HCT116 (cell line): ENCODE data around the gene TJP3. TPM values are rescaled to one million over a fixed set of nuclear protein-coding genes. Genes with fewer than 3 reads are reported as not detected.

Experiments used
- ATAC-seq: fragments of 200-7000 bp; cut with Tn5 transposase; 2 replicates; pipeline ENCODE4 v1.9.1; 2020; ENCODE audit warnings: mild to moderate bottlenecking, moderate library complexity
- BruUV-seq: library from RNA; stranded (reverse); fragments of 400-500 nt; replicated peaks from 2 replicates; lab custom pipeline; 2021; lab: Mats Ljungman, UMichigan
- CTCF ChIA-PET: fragments of 300-600 bp; sonication (Branson Sonifier 250); formaldehyde crosslinking; loops from one replicate; lab custom pipeline; 2021; ENCODE audit warnings: antibody characterized with exemption; lab: Charles Lee
- POLR2A ChIA-PET: fragments of 300-600, 350-600 bp; sonication (Branson Sonifier 250); formaldehyde crosslinking; loops from one replicate; lab custom pipeline; 2021; ENCODE audit warnings: antibody characterized with exemption; lab: Charles Lee
- RAD21 ChIA-PET, 2 experiments: fragments of 300-600 bp; sonication (Branson Sonifier 250); formaldehyde crosslinking; loops; one replicate each; lab custom pipeline; 2023; ENCODE audit warnings: low total read pairs in 2 of 2; ENCODE audit not compliant: uncharacterized antibody in 2 of 2, unreplicated experiment in 2 of 2, low non-redundant PET in 1 of 2; lab: Charles Lee
- DNase-seq: peaks from one replicate; pipeline ENCODE4 v3.0.0-alpha.2; 2010; ENCODE audit warnings: low read depth, low spot score
- H2AFZ ChIP-seq: fragments of 200-600 bp; shearing (Covaris generic), sonication (generic); 2 replicates; pipeline ENCODE4 v1.6.1; 2017; ENCODE audit warnings: low read depth, mixed run types, mixed read lengths, antibody characterized with exemption, low read length; ENCODE audit not compliant: poor library complexity, severe bottlenecking
- H3K27ac ChIP-seq: 2 replicates; pipeline ENCODE4 v1.5.1; 2012; ENCODE audit warnings: low read depth, low read length
- H3K27me3 ChIP-seq: fragments of 200-600 bp; sonication (generic); 2 replicates; pipeline ENCODE4 v1.6.1; 2016; ENCODE audit warnings: mixed run types, low read length, mixed read lengths; ENCODE audit not compliant: insufficient read depth
- H3K36me3 ChIP-seq, 2 experiments: fragments of 200-500 bp in 1 of 2; fragments of 200-600 bp in 1 of 2; sonication (Bioruptor generic) in 1 of 2; sonication (generic) in 1 of 2; 2 replicates each; pipeline versions ENCODE4 v1.5.1 to v1.6.1; 2014 to 2016; ENCODE audit warnings: low read length in 2 of 2, inconsistent platforms in 1 of 2, mixed read lengths in 1 of 2, mixed run types in 1 of 2; ENCODE audit not compliant: insufficient read depth in 2 of 2, control insufficient read depth in 1 of 2
- H3K4me1 ChIP-seq, 2 experiments: fragments of 200-600 bp in 1 of 2; sonication (generic) in 1 of 2; 2 replicates each; pipeline versions ENCODE4 v1.5.1 to v1.6.1; 2012 to 2017; ENCODE audit warnings: low read length in 2 of 2, inconsistent platforms in 1 of 2, mild to moderate bottlenecking in 1 of 2, mixed read lengths in 1 of 2, mixed run types in 1 of 2, moderate library complexity in 1 of 2; ENCODE audit not compliant: insufficient read depth in 2 of 2, control insufficient read depth in 1 of 2
- H3K4me2 ChIP-seq: fragments of 200-600 bp; sonication (generic); 2 replicates; pipeline ENCODE4 v1.6.1; 2017; ENCODE audit warnings: mixed run types, low read length, mixed read lengths
- H3K4me3 ChIP-seq, 2 experiments: fragments of 200-600 bp in 1 of 2; sonication (generic) in 1 of 2; replicated peaks in 1 of 2; 2 replicates each; pipeline ENCODE4 v1.5.1; 2011 to 2016; ENCODE audit warnings: low read length in 2 of 2, control low read depth in 1 of 2, low read depth in 1 of 2, mild to moderate bottlenecking in 1 of 2, mixed read lengths in 1 of 2, mixed run types in 1 of 2
- H3K79me2 ChIP-seq: fragments of 200-600 bp; sonication (generic); 2 replicates; pipeline ENCODE4 v1.6.1; 2017; ENCODE audit warnings: mild to moderate bottlenecking, mixed run types, low read length, moderate library complexity, mixed read lengths; ENCODE audit not compliant: insufficient read depth
- H3K9ac ChIP-seq: fragments of 200-600 bp; sonication (generic); 2 replicates; pipeline ENCODE4 v1.6.1; 2016; ENCODE audit warnings: low read length, mixed read lengths
- H3K9me2 ChIP-seq: fragments of 200-600 bp; sonication (generic), shearing (Covaris generic); 2 replicates; pipeline ENCODE4 v1.6.1; 2017; ENCODE audit warnings: mixed run types, mild to moderate bottlenecking, moderate library complexity; ENCODE audit not compliant: insufficient read depth
- H3K9me3 ChIP-seq, 2 experiments: fragments of 200-500 bp in 1 of 2; fragments of 200-600 bp in 1 of 2; sonication (Bioruptor generic) in 1 of 2; sonication (generic) in 1 of 2; 2 replicates each; pipeline ENCODE4 v1.6.1; 2014 to 2017; ENCODE audit warnings: low read length in 2 of 2, mixed read lengths in 2 of 2, inconsistent platforms in 1 of 2, low read depth in 1 of 2, mild to moderate bottlenecking in 1 of 2, mixed run types in 1 of 2, moderate library complexity in 1 of 2; ENCODE audit not compliant: control insufficient read depth in 1 of 2, insufficient read depth in 1 of 2
- H4K20me1 ChIP-seq: fragments of 200-600 bp; sonication (generic), shearing (Covaris generic); 2 replicates; pipeline ENCODE4 v1.6.1; 2017; ENCODE audit warnings: mixed run types, mild to moderate bottlenecking, moderate library complexity; ENCODE audit not compliant: insufficient read depth
- ATF3 ChIP-seq: IDR thresholded peaks from 2 replicates; pipeline ENCODE4 v1.6.1; 2012
- CBX3 ChIP-seq: IDR thresholded peaks from 2 replicates; pipeline ENCODE4 v1.6.1; 2012; ENCODE audit warnings: low read depth
- CEBPB ChIP-seq: IDR thresholded peaks from 2 replicates; pipeline ENCODE4 v1.6.1; 2012; ENCODE audit warnings: low read depth
- EGR1 ChIP-seq: IDR thresholded peaks from 2 replicates; pipeline ENCODE4 v1.6.1; 2012; ENCODE audit warnings: low read depth
- EZH2 ChIP-seq: fragments of 200-600 bp; sonication (generic); IDR thresholded peaks from 2 replicates; pipeline ENCODE4 v1.6.1; 2017; ENCODE audit warnings: antibody characterized with exemption, mixed run types
- EZH2phosphoT487 ChIP-seq: fragments of 200-600 bp; IDR thresholded peaks from 2 replicates; pipeline ENCODE4 v1.6.1; 2018; ENCODE audit warnings: antibody characterized with exemption, borderline replicate concordance
- JUND ChIP-seq: IDR thresholded peaks from 2 replicates; pipeline ENCODE4 v1.6.1; 2012
- POLR2A ChIP-seq: IDR thresholded peaks from 2 replicates; pipeline ENCODE4 v1.7.0; 2011; ENCODE audit warnings: borderline replicate concordance; ENCODE audit not compliant: insufficient read depth, insufficient read length; ENCODE audit errors: extremely low read depth
- POLR2AphosphoS5 ChIP-seq: IDR thresholded peaks from 2 replicates; pipeline ENCODE4 v1.6.1; 2011; ENCODE audit warnings: mild to moderate bottlenecking, low read depth, low read length, moderate library complexity
- SP1 ChIP-seq: IDR thresholded peaks from 2 replicates; pipeline ENCODE4 v1.6.1; 2012; ENCODE audit warnings: low read depth
- SRF ChIP-seq: IDR thresholded peaks from 2 replicates; pipeline ENCODE4 v1.6.1; 2012; ENCODE audit warnings: low read depth
- TCF7L2 ChIP-seq: IDR thresholded peaks from 2 replicates; pipeline ENCODE4 v1.7.0; 2011; ENCODE audit warnings: borderline replicate concordance, inconsistent platforms; ENCODE audit not compliant: insufficient read depth, insufficient read length; ENCODE audit errors: extremely low read depth
- ZBTB33 ChIP-seq: IDR thresholded peaks from 2 replicates; pipeline ENCODE4 v1.6.1; 2011; ENCODE audit warnings: mild to moderate bottlenecking, low read length, moderate library complexity; ENCODE audit not compliant: insufficient replicate concordance; ENCODE audit errors: extremely low read depth
- ZFX ChIP-seq: fragments of 450-650 bp; IDR thresholded peaks from 2 replicates; pipeline ENCODE4 v1.6.1; 2017
- intact Hi-C: fragments of 100-400 bp; cut with micrococcal nuclease; formaldehyde crosslinking; loops from 2 replicates; pipeline ENCODE4 v1.10.0; 2022
- total RNA-seq: library from RNA; stranded (reverse); gene quantifications from one replicate; pipeline ENCODE4 v1.2.1, GENCODE V29; 2021; ENCODE audit not compliant: unreplicated experiment

The TJP3 gene
- total RNA-seq, 1 experiment from 2014 or later = 69.6 TPM

GRCh38 chr19:3766520-3766919, 58.3 kb downstream of the TJP3 start:
- intact Hi-C loops = no loop called here
- no TSS peak for BruUV-seq

DNA sequence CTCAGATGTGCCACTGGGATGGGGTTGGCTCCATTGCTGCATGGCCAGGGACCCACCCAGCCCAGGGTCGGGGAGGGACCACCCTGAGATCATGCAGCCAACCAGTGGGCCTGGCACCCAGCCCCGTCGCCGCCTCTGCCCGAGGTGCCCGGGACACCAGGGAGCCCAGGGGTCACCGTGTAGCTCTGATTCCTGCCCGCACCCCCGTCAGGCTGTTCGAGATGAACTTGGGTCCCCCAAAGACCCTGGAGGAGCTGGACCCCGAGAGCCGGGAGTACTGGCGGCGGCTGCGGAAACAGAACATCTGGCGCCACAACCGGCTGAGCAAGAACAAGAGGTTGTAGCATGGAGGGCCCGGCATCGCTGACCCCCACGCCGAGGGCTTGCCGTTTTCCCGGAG, 58.9 kb downstream of the TJP3 start:
- POLR2A ChIA-PET = no interaction called here
- Histone ChIP-seq H3K79me2 (peaks cover 6% of the 10 kb centered on the region), H3K9me2 (no peaks in the 10 kb centered on the region), H3K4me1 (peaks cover 3 to 5% of the 10 kb centered on the region in 2 experiments; a peak in 2 of 4 replicates), H4K20me1 (no peaks in the 10 kb centered on the region), H3K27ac (no peak overlapping the region), H2AFZ (no peak overlapping the region), H3K36me3 (peaks cover 0 to 5% of the 10 kb centered on the region in 2 experiments; a peak in 2 of 4 replicates), H3K4me2 (no peak overlapping the region), H3K9ac (no peak overlapping the region), H3K4me3 (no peak overlapping the region), H3K27me3 (no peaks in the 10 kb centered on the region), H3K9me3 (no peaks in the 10 kb centered on the region)
- no peak for DNase-seq
- ATAC-seq = no peak
- CTCF ChIA-PET = no interaction called here
- intact Hi-C loops = no loop called here
- no TSS peak for BruUV-seq
- RAD21 ChIA-PET = no interaction called here
- no peak for TF ChIP-seq TCF7L2
- TF ChIP-seq SRF = no peak
- no peak for TF ChIP-seq EZH2
- TF ChIP-seq ATF3 = no peak
- no peak for TF ChIP-seq POLR2AphosphoS5
- no peak for TF ChIP-seq SP1
- no peak for TF ChIP-seq ZFX
- TF ChIP-seq CBX3 = no peak
- TF ChIP-seq JUND = no peak
- TF ChIP-seq EGR1 = no peak
- no peak for TF ChIP-seq POLR2A
- no peak for TF ChIP-seq ZBTB33
- TF ChIP-seq, all 23 proteins: peak for 0

More at GRCh38 chr19:3766520-3766919, 58.3 kb downstream of the TJP3 start:
- no peak overlapping the region for H3K9ac ChIP-seq
- POLR2A ChIA-PET = no interaction called here
- no peak overlapping the region for H2AFZ ChIP-seq
- no peaks in the 10 kb centered on the region for H3K9me2 ChIP-seq
- no peak for DNase-seq
- no peak for TF ChIP-seq EGR1
- no peak for TF ChIP-seq JUND
- no peak for TF ChIP-seq EZH2phosphoT487
- TF ChIP-seq CEBPB = no peak
- no peak for TF ChIP-seq CBX3
- H3K4me2 ChIP-seq = no peak overlapping the region
- CTCF ChIA-PET = no interaction called here
- no peaks in the 10 kb centered on the region for H4K20me1 ChIP-seq
- H3K27ac ChIP-seq = no peak overlapping the region
- H3K36me3 ChIP-seq = peaks cover 0 to 5% of the 10 kb centered on the region in 2 experiments; a peak in 2 of 4 replicates
- RAD21 ChIA-PET = no interaction called here
- no peaks in the 10 kb centered on the region for H3K9me3 ChIP-seq
- no peaks in the 10 kb centered on the region for H3K27me3 ChIP-seq
- no peak for ATAC-seq
- H3K4me3 ChIP-seq = no peak overlapping the region
- H3K4me1 ChIP-seq = peaks cover 3 to 9% of the 10 kb centered on the region in 2 experiments; a peak in 2 of 4 replicates
- H3K79me2 ChIP-seq = peaks cover 6% of the 10 kb centered on the region
